H4 (cell line): ENCODE results near the gene HSF2. TPM values are rescaled to one million over a fixed set of nuclear protein-coding genes. Genes with fewer than 3 reads are reported as not detected.
A peak's percentile ranks its signal among the peaks of the same experiment; 100 is the strongest.

Experiments
- DNase-seq: peaks from one replicate; pipeline ENCODE4 v3.0.0-alpha.2; 2015; ENCODE audit warnings: low spot score
- total RNA-seq: library from RNA; depleted of rRNA; stranded (reverse); fragments of >200 nt; shearing (Covaris generic); gene quantifications from 2 replicates; pipeline ENCODE4 v1.2.3, GENCODE V29; 2014

The HSF2 gene
- total RNA-seq, 1 experiment from 2014 or later, result 31.6 TPM

DNA sequence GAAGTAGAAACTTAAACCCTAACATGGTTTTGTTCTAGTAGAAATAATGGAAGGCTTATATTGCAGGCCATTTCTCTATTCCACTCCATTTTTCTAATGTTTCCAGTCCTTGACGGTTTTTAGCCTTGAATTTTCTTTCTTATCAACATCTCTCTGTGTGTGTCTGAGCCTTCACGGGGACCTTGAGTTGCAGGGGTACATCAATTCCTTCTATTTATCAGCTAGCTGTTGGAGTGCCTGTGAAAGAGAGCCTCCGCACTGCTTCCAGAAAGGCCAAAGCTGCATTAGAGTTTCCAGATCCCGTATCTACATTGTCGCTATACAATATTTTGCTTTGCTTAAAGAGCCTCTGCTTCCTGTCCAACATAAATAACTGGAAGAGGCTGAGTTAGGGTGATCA lies 5.4 kb upstream of the HSF2 start:
- DNase-seq, result no peak

DNA sequence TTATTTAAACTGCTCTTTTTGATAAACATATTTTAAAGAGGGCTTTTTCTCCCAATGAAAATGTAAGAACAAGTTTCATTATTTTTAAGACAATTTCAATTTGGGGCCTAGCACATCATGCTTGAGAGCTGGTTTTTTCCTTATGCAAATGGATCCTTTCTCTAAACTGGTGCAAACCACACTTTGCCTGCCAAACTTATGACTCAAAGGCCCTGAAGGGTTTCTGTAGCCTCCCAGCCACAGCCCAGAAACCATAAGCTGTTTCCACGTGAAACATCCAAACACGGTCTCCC lies 451 bp upstream of the HSF2 start:
- no peak for DNase-seq

GRCh38 chr6:122400121-122400450 lies 634 bp downstream of the HSF2 start:
- DNase-seq, result no peak

DNA sequence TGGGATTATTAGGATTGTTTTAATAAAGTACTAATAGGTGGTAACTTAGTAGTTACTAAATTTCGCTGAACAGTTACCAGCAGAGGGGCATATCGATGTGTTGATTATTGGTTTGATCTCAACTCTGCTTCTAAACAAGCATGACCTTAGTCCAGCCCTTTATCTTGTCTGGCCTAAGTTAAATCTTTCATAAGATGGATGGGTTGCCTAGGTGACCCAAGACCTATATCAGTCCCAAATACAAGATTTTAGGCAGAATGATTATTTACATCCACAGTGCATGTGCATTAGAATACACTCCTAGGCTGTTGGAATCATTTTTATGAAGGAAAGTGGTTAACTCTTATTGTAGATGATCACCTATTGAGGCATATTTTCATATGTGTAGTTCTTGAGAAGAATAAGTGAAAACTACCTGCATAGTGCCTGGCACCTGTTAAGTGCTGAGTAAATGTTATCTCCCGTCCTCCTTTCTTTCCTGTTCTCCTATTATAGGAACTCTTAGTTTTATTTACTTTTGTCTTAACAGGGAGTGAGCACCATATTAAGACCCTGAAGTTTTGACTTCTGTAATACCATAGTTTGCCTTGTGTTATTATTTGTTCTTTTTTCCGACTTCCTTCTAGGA lies 1.1 kb downstream of the HSF2 start:
- DNase-seq, result no peak

DNA sequence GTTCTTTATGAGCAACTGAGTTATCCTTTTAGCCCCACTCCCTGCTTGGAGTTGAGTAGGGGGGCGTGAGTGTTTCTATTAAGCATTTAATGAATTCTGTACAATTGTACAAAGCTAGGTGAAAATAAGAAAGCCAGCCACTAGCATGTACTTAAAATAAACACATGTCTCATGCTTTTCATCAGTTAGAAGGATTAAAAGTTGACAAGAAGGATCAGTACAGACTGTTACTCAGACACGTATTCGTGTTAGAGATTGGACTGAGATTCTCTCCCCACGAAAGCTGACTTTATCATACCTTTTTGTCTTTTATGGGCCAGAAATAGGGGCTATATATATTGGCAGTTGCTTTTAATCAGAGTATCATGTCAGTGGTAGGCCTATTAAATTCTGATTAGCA lies 1.7 kb downstream of the HSF2 start:
- no peak for DNase-seq

DNA sequence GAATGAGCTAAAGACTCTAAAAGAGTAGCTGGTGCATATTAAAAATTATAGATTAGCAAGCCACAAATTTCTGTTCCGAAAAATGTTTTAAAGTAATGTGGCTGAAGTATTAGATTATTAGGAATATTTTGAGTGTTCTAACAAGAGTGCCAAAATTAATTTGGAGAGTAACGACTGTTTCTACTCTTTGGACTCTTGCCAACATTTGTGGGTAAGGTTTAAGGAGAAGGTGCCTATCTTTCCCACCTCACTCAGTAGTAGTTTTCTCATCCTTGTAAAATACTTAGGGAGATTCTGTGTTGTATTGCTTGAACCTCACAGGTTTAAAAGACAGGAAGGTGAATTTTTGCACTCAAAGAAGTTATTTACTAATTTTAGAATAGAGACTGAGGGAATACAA lies 5.0 kb downstream of the HSF2 start:
- DNase-seq, result no peak

GRCh38 chr6:122405417-122405816 lies 6.0 kb downstream of the HSF2 start:
- peak; percentile 3 for DNase-seq

DNA sequence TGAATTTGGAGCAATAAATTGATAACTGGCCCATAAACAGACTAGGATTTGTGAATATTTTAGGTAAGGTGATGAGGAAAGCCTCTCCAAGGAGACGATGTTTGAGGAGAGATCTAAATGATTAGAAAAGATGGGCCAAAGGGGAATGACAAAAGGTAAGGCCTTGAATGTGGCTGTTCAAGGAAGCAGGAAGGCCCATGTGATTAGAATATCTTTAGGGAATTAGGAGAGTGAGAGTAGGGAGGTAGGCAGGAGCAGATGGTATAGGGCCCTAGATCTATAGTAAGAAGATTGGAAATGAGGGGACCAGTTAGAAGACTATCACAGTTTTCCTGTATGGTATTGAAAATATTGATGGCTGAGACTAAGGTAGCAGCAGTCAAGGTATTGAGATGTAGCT lies 6.7 kb downstream of the HSF2 start:
- DNase-seq, result no peak

- no peak for DNase-seq
Observed at GRCh38 chr6:122407712-122408111, 8.3 kb downstream of the HSF2 start.

DNA sequence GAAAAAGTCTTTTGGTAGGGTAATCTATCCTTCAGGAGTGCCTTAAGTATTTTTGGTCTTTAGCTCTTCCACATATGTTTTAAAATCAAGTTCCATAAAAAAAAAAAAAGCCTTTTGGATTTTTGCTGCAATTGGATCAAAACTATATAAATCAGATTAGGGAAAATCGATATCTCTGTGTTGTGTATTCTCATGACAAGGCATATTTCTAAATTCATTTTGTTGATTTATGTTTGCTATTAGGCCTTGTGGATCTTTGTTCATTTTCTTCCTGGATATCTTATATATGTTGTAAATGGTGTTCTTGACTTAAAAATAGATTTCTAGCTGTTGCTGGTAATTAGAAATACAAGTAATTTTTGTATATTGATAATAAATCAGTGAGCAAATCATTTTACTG lies 8.8 kb downstream of the HSF2 start:
- no peak for DNase-seq

- DNase-seq, result no peak
Observed at GRCh38 chr6:122408702-122409458, 9.4 kb downstream of the HSF2 start.

DNA sequence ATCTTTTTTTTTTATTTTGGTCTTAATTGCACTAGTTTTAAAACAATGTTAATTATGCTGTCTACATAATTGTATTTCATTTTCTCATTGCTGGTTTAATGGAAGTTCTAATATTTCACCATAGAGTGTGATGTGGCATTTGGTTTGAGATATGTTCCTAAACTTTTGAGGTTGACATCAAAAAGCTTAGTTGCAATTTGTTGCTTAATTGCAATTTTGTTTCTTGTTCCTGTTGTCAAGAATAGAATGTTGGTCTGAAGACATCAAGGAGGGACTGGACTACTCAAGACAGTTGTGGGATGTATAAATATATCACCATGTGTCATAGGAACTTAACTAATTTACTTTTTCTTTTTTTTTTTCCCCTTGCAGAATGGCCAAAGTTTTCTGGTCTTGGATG lies 12.5 kb downstream of the HSF2 start:
- DNase-seq, result no peak

- DNase-seq, result no peak
Observed at GRCh38 chr6:122416825-122417224, 17.4 kb downstream of the HSF2 start.

GRCh38 chr6:122422003-122422402 lies 22.6 kb downstream of the HSF2 start:
- no peak for DNase-seq

- no peak for DNase-seq
Observed at GRCh38 chr6:122422614-122423267, 23.3 kb downstream of the HSF2 start.

- no peak for DNase-seq
Observed at GRCh38 chr6:122423734-122424133, 24.3 kb downstream of the HSF2 start.

DNA sequence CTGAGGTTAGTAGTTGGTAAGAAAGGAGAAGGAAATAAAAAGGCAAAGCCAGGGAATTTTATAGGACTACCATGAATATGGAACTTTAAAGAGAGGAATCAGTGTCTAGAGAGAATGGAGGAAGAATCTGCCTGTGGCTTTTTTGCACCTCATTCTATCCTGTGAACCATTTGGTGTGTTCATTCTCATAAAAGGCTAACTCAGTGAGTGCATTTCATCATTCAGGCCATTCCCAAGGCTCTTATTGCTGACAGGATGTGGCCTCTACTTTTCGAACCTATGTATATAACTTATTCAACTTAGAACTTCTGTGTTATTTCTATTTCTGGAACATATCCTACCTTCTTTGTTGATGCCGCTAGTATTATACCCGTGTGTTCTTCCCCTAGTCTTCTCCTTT lies 27.1 kb downstream of the HSF2 start:
- DNase-seq, result no peak

DNA sequence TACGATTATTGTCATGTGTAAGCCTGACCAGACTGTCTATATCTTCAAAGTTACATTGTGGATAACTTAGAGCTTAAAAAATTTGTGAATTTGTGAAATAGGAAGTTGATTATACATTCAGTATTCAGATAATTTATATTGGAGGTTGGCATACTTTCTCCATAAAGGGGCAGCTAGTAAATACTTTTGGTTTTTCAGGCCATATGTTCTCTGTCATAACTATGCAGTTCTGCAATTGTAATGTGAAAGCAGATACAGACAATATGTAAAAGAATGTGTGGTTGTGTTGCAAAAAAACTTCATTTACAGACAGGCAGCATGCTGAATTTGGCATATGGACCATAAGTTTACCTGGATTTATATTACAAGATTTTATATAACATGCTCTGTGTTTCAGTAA lies 29.3 kb downstream of the HSF2 start:
- DNase-seq, result no peak

- no peak for DNase-seq
Observed at GRCh38 chr6:122429323-122429722, 29.9 kb downstream of the HSF2 start.

DNA sequence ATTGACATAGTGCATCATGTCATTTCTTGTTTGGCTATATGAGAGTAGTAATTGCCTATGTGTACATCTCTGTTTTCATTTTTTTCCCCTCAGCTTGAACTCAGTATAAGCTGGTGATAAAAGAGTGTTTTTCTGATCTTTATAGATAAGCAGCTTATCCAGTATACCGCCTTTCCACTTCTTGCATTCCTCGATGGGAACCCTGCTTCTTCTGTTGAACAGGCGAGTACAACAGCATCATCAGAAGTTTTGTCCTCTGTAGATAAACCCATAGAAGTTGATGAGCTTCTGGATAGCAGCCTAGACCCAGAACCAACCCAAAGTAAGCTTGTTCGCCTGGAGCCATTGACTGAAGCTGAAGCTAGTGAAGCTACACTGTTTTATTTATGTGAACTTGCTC lies 32.3 kb downstream of the HSF2 start:
- no peak for DNase-seq

- no peak for DNase-seq
Observed at GRCh38 chr6:122432816-122433215, 33.4 kb downstream of the HSF2 start.

DNA sequence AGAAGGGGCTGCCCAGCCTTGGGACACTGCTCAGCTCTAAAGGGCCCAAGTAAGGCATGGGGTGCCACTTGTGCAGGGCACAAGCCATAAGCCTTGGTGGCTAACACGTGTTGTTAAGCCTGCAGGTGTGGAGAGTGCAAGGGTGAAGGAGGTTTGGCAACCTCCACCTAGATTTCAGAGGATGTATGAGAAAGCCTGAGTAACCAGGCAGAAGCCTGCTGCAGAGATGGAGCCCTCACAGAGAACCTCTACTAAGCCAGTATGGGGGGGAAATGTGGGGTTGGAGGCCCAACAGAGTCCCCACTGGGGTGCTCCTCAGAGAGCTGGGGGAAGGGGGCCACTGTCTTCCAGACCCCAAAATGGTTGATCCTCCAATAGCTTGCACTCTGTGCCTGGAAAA lies 39.5 kb downstream of the HSF2 start:
- DNase-seq, result no peak

- no peak for DNase-seq
Observed at GRCh38 chr6:122445274-122445673, 45.8 kb downstream of the HSF2 start.

- no peak for DNase-seq
Observed at GRCh38 chr6:122449069-122449468, 49.6 kb downstream of the HSF2 start.
